Fibroblast of lung (primary cell): ENCODE measurements around the gene HS6ST2. TPM values are rescaled to one million over a fixed set of nuclear protein-coding genes. Genes with fewer than 3 reads are reported as not detected.

ENCODE experiments used
- DNase-seq, 2 donors: peaks; one replicate each; pipeline versions ENCODE4 v3.0.0 to v3.0.0-alpha.2; 2010; ENCODE audit warnings: low read depth in 2 of 2
- H2AFZ ChIP-seq: 2 replicates; pipeline ENCODE4 v1.5.1; 2012; ENCODE audit warnings: low read length, control low read depth, inconsistent platforms
- H3K27ac ChIP-seq: 2 replicates; pipeline ENCODE4 v1.5.1; 2011; ENCODE audit warnings: low read length, control low read depth; ENCODE audit not compliant: insufficient read depth
- H3K27me3 ChIP-seq: 2 replicates; pipeline ENCODE4 v1.5.1; 2011; ENCODE audit warnings: mild to moderate bottlenecking, low read length; ENCODE audit not compliant: control insufficient read depth, insufficient read depth
- H3K36me3 ChIP-seq: 2 replicates; pipeline ENCODE4 v1.5.1; 2011; ENCODE audit warnings: low read length; ENCODE audit not compliant: control insufficient read depth, insufficient read depth
- H3K4me1 ChIP-seq: 2 replicates; pipeline ENCODE4 v1.5.1; 2011; ENCODE audit warnings: low read length; ENCODE audit not compliant: control insufficient read depth, insufficient read depth; ENCODE audit errors: extremely low read depth
- H3K4me2 ChIP-seq: 2 replicates; pipeline ENCODE4 v1.5.1; 2011; ENCODE audit warnings: low read length, control low read depth; ENCODE audit not compliant: insufficient read depth; ENCODE audit errors: extremely low read depth
- H3K4me3 ChIP-seq, 4 experiments: fragments of 200-600 bp in 1 of 4; sonication (generic) in 1 of 4; replicated peaks in 1 of 4; 2 replicates each; pipeline ENCODE4 v1.5.1; 2011 to 2016; ENCODE audit warnings: low read length in 4 of 4, low read depth in 3 of 4, mild to moderate bottlenecking in 3 of 4, control low read depth in 2 of 4, inconsistent platforms in 1 of 4, mixed read lengths in 1 of 4; ENCODE audit not compliant: insufficient read depth in 1 of 4; ENCODE audit errors: control extremely low read depth in 1 of 4
- H3K79me2 ChIP-seq: 2 replicates; pipeline ENCODE4 v1.5.1; 2012; ENCODE audit warnings: mild to moderate bottlenecking, low read length, inconsistent platforms; ENCODE audit not compliant: control insufficient read depth, insufficient read depth
- H3K9ac ChIP-seq: 2 replicates; pipeline ENCODE4 v1.5.1; 2011; ENCODE audit warnings: mild to moderate bottlenecking, low read length, control low read depth; ENCODE audit not compliant: insufficient read depth
- H3K9me3 ChIP-seq: 2 replicates; pipeline ENCODE4 v1.5.1; 2012; ENCODE audit warnings: low read depth, low read length; ENCODE audit not compliant: control insufficient read depth, insufficient read depth
- H4K20me1 ChIP-seq: 2 replicates; pipeline ENCODE4 v1.5.1; 2011; ENCODE audit warnings: low read length; ENCODE audit not compliant: control insufficient read depth, insufficient read depth; ENCODE audit errors: extremely low read depth
- EZH2 ChIP-seq: IDR thresholded peaks from 2 replicates; pipeline ENCODE4 v1.5.1; 2012; ENCODE audit warnings: low read length, control low read depth, mild to moderate bottlenecking; ENCODE audit errors: missing control alignments
- polyA plus RNA-seq, 2 donors: library from polyadenylated mRNA; depleted of rRNA in 1 of 2; stranded (reverse) in 1 of 2; unstranded in 1 of 2; fragments of >200 nt; gene quantifications; 2 replicates each; pipeline ENCODE4 v1.2.1, GENCODE V29; 2011 to 2012; ENCODE audit warnings: missing spikeins in 1 of 2
- total RNA-seq: library from RNA; depleted of rRNA; stranded (reverse); fragments of >200 nt; gene quantifications from 2 replicates; pipeline ENCODE4 v1.2.1, GENCODE V29; 2014
- TF ChIP-seq, protein P1 (sequence below), 2 donors: IDR thresholded peaks in 1 of 2; conservative IDR thresholded peaks in 1 of 2; 1 replicate in 1 of 2; 2 replicates in 1 of 2; pipeline ENCODE4 v1.5.1; 2011 to 2012; ENCODE audit warnings: low read length in 2 of 2, control low read depth in 1 of 2, inconsistent platforms in 1 of 2, low read depth in 1 of 2, mild to moderate bottlenecking in 1 of 2

HS6ST2 gene
- total and polyA plus RNA-seq, 2 donors (not counting 1 experiment from before 2014, with no cell fraction given): 0.01 to 0.17 TPM

- no peak overlapping the region for H2AFZ ChIP-seq
- no peaks in the 10 kb centered on the region for H3K36me3 ChIP-seq
- H3K9me3 ChIP-seq: no peaks in the 10 kb centered on the region
- H3K4me3 ChIP-seq: no peak overlapping the region
- H3K4me1 ChIP-seq: no peaks in the 10 kb centered on the region
- no peak overlapping the region for H3K9ac ChIP-seq
- TF ChIP-seq, protein P1, sequence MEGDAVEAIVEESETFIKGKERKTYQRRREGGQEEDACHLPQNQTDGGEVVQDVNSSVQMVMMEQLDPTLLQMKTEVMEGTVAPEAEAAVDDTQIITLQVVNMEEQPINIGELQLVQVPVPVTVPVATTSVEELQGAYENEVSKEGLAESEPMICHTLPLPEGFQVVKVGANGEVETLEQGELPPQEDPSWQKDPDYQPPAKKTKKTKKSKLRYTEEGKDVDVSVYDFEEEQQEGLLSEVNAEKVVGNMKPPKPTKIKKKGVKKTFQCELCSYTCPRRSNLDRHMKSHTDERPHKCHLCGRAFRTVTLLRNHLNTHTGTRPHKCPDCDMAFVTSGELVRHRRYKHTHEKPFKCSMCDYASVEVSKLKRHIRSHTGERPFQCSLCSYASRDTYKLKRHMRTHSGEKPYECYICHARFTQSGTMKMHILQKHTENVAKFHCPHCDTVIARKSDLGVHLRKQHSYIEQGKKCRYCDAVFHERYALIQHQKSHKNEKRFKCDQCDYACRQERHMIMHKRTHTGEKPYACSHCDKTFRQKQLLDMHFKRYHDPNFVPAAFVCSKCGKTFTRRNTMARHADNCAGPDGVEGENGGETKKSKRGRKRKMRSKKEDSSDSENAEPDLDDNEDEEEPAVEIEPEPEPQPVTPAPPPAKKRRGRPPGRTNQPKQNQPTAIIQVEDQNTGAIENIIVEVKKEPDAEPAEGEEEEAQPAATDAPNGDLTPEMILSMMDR (conservative IDR thresholded peaks at IDR 0.05 in 1 of 2, IDR thresholded peaks at IDR 0.05 in 1 of 2; ENCODE audit: low read depth in 1 of 2, low read length in 2 of 2): no peak
- no peak for TF ChIP-seq EZH2
- no peaks in the 10 kb centered on the region for H4K20me1 ChIP-seq
- no peak for DNase-seq
- no peaks in the 10 kb centered on the region for H3K79me2 ChIP-seq
- no peak overlapping the region for H3K4me2 ChIP-seq
- H3K27me3 ChIP-seq: no peaks in the 10 kb centered on the region
- no peak overlapping the region for H3K27ac ChIP-seq
Observed at GRCh38 chrX:132732236-132732635, 226.2 kb downstream of the HS6ST2 start.

DNA sequence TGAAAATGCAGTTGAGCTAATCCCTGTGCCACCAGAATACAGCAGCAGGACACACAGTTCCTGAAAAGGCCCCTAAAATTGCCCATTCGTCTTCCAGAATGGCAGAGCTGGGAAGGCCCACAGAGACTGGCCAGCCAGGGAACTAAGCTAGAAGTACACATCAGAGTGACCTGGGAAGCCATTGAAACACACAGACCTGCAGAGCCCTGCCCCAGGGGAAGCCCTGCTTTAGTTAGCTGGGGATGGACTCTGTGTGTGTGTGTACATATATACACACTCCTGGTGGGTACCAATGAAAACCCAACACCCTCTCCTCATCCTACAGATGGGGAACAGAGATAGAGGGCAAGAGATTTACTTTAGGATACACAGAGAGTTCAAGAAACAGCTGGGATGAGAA, 227.7 kb downstream of the HS6ST2 start:
- H3K4me2 ChIP-seq: no peak overlapping the region
- H3K4me1 ChIP-seq: no peaks in the 10 kb centered on the region
- H3K4me3 ChIP-seq: no peak overlapping the region
- TF ChIP-seq, protein P1 (conservative IDR thresholded peaks at IDR 0.05 in 1 of 2, IDR thresholded peaks at IDR 0.05 in 1 of 2; ENCODE audit: low read depth in 1 of 2, low read length in 2 of 2): no peak
- no peak for TF ChIP-seq EZH2
- DNase-seq: no peak
- no peak overlapping the region for H2AFZ ChIP-seq
- H3K9me3 ChIP-seq: no peaks in the 10 kb centered on the region
- H3K27me3 ChIP-seq: no peaks in the 10 kb centered on the region
- no peaks in the 10 kb centered on the region for H3K36me3 ChIP-seq
- no peaks in the 10 kb centered on the region for H3K79me2 ChIP-seq
- H3K27ac ChIP-seq: no peak overlapping the region
- no peak overlapping the region for H3K9ac ChIP-seq
- H4K20me1 ChIP-seq: no peaks in the 10 kb centered on the region

DNA sequence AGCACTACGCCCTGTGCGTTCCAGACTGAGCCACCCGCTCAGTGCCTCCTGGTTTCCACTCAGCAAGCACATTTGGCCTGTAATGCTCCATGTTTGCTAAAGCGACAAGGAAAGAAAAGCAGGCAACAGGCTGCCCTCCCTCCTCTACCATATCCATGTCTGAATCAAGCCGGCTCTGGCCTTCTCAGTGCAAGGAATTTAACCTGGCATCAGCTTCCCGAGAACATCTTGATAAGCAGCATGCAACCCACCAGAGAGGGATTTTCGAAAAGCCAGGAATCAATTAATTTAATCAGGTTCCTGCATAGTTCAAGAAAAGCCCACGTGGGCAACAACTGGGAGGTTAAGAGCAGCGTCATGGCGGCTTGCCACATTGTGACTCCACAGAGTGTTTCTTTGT, 228.2 kb downstream of the HS6ST2 start:
- Histone ChIP-seq H3K27ac (no peak overlapping the region), H3K4me1 (no peaks in the 10 kb centered on the region), H3K27me3 (no peaks in the 10 kb centered on the region), H2AFZ (no peak overlapping the region), H3K9ac (no peak overlapping the region), H3K4me3 (no peak overlapping the region), H4K20me1 (no peaks in the 10 kb centered on the region), H3K4me2 (no peak overlapping the region), H3K9me3 (no peaks in the 10 kb centered on the region), H3K79me2 (no peaks in the 10 kb centered on the region), H3K36me3 (no peaks in the 10 kb centered on the region)
- TF ChIP-seq, protein P1 (conservative IDR thresholded peaks at IDR 0.05 in 1 of 2, IDR thresholded peaks at IDR 0.05 in 1 of 2; ENCODE audit: low read depth in 1 of 2, low read length in 2 of 2): no peak
- no peak for TF ChIP-seq EZH2
- DNase-seq: no peak
